HG03460 (cell line): ENCODE results near the gene ISM1.
"Not testable (repeated sequence)": the region's sequence is repeated elsewhere in the genome, so short reads cannot be mapped to it uniquely, and the experiment has no call there.

Source experiments
- ATAC-seq: cut with Tn5 transposase; IDR thresholded peaks from one replicate; pipeline ENCODE4 v1.9.1; 2021; ENCODE audit not compliant: unreplicated experiment

ISM1 gene

GRCh38 chr20:13221313-13221672 lies 219 bp downstream of the ISM1 start:
- ATAC-seq = no peak

- peak; percentile 68 for ATAC-seq
Observed at GRCh38 chr20:13221673-13222318, 722 bp downstream of the ISM1 start.

GRCh38 chr20:13222319-13222716 lies 1.2 kb downstream of the ISM1 start:
- no peak for ATAC-seq

GRCh38 chr20:13223736-13224520 lies 2.9 kb downstream of the ISM1 start:
- no peak for ATAC-seq

- no peak for ATAC-seq
Observed at GRCh38 chr20:13226367-13226766, 5.3 kb downstream of the ISM1 start.

- ATAC-seq = no peak
Observed at GRCh38 chr20:13228771-13229170, 7.7 kb downstream of the ISM1 start.

GRCh38 chr20:13229538-13229937 lies 8.5 kb downstream of the ISM1 start:
- peak; percentile 70 for ATAC-seq

- ATAC-seq = no peak
Observed at GRCh38 chr20:13231031-13231752, 10.1 kb downstream of the ISM1 start.

GRCh38 chr20:13232999-13233398 lies 11.9 kb downstream of the ISM1 start:
- ATAC-seq = no peak

- ATAC-seq = no peak
Observed at GRCh38 chr20:13234961-13235360, 13.9 kb downstream of the ISM1 start.

- not testable (repeated sequence) for ATAC-seq
Observed at GRCh38 chr20:13236360-13236759, 15.3 kb downstream of the ISM1 start.

- ATAC-seq = no peak
Observed at GRCh38 chr20:13236990-13237720, 16.1 kb downstream of the ISM1 start.

GRCh38 chr20:13238001-13238653 lies 17.1 kb downstream of the ISM1 start:
- ATAC-seq = no peak

- ATAC-seq = no peak
Observed at GRCh38 chr20:13243826-13244376, 22.8 kb downstream of the ISM1 start.

- no peak for ATAC-seq
Observed at GRCh38 chr20:13245250-13245723, 24.2 kb downstream of the ISM1 start.

- ATAC-seq = no peak
Observed at GRCh38 chr20:13249118-13249797, 28.2 kb downstream of the ISM1 start.

- ATAC-seq = no peak
Observed at GRCh38 chr20:13249798-13250170, 28.7 kb downstream of the ISM1 start.

GRCh38 chr20:13250251-13250650 lies 29.2 kb downstream of the ISM1 start:
- no peak for ATAC-seq

GRCh38 chr20:13251106-13251903 lies 30.2 kb downstream of the ISM1 start:
- no peak for ATAC-seq
